Urinary bladder (tissue), 4 donors: ENCODE measurements around the gene ZFPL1. TPM values are rescaled to one million over a fixed set of nuclear protein-coding genes. Genes with fewer than 3 reads are reported as not detected.
A peak's percentile ranks its signal among the peaks of the same experiment; 100 is the strongest.

Source experiments
- DNase-seq: peaks from one replicate; pipeline ENCODE4 v3.0.0-alpha.2; 2015; ENCODE audit errors: extremely low spot score
- H3K27ac ChIP-seq: one replicate; pipeline ENCODE4 v1.5.1; 2013; ENCODE audit warnings: low read depth, mild to moderate bottlenecking, moderate library complexity
- H3K36me3 ChIP-seq: one replicate; pipeline ENCODE4 v1.6.1; 2013; ENCODE audit warnings: mild to moderate bottlenecking, moderate library complexity; ENCODE audit not compliant: insufficient read depth
- H3K4me1 ChIP-seq: one replicate; pipeline ENCODE4 v1.6.1; 2013; ENCODE audit warnings: mild to moderate bottlenecking, moderate library complexity; ENCODE audit not compliant: insufficient read depth
- H3K4me3 ChIP-seq: one replicate; pipeline ENCODE4 v1.5.1; 2013; ENCODE audit warnings: low read depth, low read length
- WGBS: extraction: QIAGEN DNeasy Blood & Tissue Kit; methylation state at CpG from one replicate; pipeline ENCODE4 v1.1.7; 2013; 5-methylcytosine and 5-hydroxymethylcytosine counted together
- polyA plus RNA-seq: library from polyadenylated mRNA; stranded (reverse); fragments of 200-250 nt; gene quantifications from one replicate; pipeline ENCODE4 v1.2.3, GENCODE V29; 2013
- total RNA-seq: library from RNA; depleted of rRNA; stranded (reverse); fragments of >200 nt; gene quantifications from one replicate; pipeline ENCODE4 v1.2.3, GENCODE V29; 2014
- donor health status: healthy with polysubstance abuse.
- donor health status: healthy.

The ZFPL1 gene
- total and polyA plus RNA-seq, 2 donors, result 14.6 to 50.8 TPM

GRCh38 chr11:65066805-65067291 is 17.2 kb upstream of the ZFPL1 start:
- DNase-seq, result no peak
- Histone ChIP-seq H3K4me1 (no peaks in the 10 kb centered on the region), H3K4me3 (no peak overlapping the region), H3K36me3 (no peaks in the 10 kb centered on the region), H3K27ac (no peak overlapping the region)
- 66% methylated on average over 4 of the region's 4 CpGs for WGBS

DNA sequence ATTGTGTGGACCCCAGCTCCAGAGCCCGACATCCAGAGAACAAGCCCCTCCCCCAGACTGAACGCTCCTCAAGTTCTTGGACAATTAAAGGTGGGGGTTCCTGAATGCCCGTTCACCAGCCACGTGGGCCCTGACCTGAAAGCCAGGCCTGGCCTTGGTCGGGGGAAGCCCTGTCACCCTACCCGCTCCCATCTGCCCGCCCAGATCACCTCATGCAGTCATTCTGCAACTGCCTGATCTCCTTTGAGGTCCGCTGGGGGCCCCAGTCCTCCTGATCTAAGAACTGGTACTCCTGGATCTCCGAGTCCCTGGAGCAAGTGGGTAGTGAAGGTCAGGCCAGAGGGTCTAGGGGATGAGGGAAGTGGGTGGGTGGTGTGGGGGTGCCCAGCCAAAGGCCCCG is 16.6 kb upstream of the ZFPL1 start:
- Histone ChIP-seq H3K36me3 (no peaks in the 10 kb centered on the region), H3K4me3 (no peak overlapping the region), H3K4me1 (no peaks in the 10 kb centered on the region), H3K27ac (no peak overlapping the region)
- DNase-seq, result no peak
- 76% methylated on average over 10 of the region's 10 CpGs for WGBS

DNA sequence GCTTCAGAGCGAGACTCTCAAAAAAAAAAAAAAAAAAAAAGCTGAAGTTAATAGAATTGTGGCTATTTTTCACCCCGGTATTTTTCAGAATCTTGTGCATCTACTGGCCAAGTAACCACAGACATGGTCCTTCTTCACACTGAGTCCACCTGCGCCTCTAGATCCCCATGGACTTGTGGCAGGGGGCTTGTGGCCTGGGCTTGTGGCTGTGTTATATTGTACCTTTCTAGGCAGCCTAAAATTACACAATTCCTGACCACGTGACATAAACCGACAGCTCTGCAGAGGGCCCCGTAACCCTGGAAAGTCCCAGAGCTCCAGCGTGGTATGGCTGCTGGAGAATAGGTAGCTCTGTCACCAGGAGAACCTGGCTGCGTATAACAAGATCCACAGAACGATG is 14.8 kb upstream of the ZFPL1 start:
- 65% methylated on average over 9 of the region's 9 CpGs for WGBS
- no peak overlapping the region for H3K4me3 ChIP-seq
- no peaks in the 10 kb centered on the region for H3K36me3 ChIP-seq
- DNase-seq, result no peak
- H3K4me1 ChIP-seq, result no peaks in the 10 kb centered on the region
- no peak overlapping the region for H3K27ac ChIP-seq

GRCh38 chr11:65071907-65072630 is 12.0 kb upstream of the ZFPL1 start:
- Histone ChIP-seq H3K27ac (no peak overlapping the region), H3K4me3 (no peak overlapping the region), H3K4me1 (no peaks in the 10 kb centered on the region), H3K36me3 (no peaks in the 10 kb centered on the region)
- DNase-seq, result no peak
- WGBS, result 66% methylated on average over 4 of the region's 4 CpGs

- WGBS, result 58% methylated on average over 1 of the region's 1 CpG
- no peak for DNase-seq
- Histone ChIP-seq H3K27ac (no peak overlapping the region), H3K4me1 (no peaks in the 10 kb centered on the region), H3K36me3 (no peaks in the 10 kb centered on the region), H3K4me3 (no peak overlapping the region)
These were observed 11.4 kb upstream of the ZFPL1 start for GRCh38 chr11:65072631-65072966.

DNA sequence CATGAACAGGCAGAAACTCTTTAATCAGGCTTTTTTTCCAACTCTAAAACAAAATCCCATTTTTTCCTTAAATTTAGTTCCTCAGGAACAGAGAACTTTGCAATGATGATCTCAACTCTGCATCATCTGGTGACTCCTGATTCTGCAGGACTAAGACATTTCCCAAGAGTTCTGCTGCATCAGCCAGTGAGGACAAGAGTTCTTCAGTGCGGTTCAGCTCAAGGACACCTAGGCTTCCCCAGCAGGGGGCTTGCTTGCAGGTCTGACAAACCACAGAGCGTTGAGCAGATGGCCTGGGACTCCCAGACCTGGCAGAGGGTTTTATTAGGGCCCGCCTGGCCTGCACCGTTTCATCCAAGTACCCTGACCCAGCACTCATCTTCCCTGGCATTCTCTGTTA is 6.6 kb upstream of the ZFPL1 start:
- Histone ChIP-seq H3K4me3 (no peak overlapping the region), H3K4me1 (no peaks in the 10 kb centered on the region), H3K27ac (no peak overlapping the region), H3K36me3 (no peaks in the 10 kb centered on the region)
- 63% methylated on average over 4 of the region's 4 CpGs for WGBS
- no peak for DNase-seq

- Histone ChIP-seq H3K4me3 (no peak overlapping the region), H3K27ac (no peak overlapping the region), H3K4me1 (no peaks in the 10 kb centered on the region), H3K36me3 (no peaks in the 10 kb centered on the region)
- WGBS, result 60% methylated on average over 3 of the region's 3 CpGs
- no peak for DNase-seq
These were observed 5.9 kb upstream of the ZFPL1 start for GRCh38 chr11:65078151-65078550.

DNA sequence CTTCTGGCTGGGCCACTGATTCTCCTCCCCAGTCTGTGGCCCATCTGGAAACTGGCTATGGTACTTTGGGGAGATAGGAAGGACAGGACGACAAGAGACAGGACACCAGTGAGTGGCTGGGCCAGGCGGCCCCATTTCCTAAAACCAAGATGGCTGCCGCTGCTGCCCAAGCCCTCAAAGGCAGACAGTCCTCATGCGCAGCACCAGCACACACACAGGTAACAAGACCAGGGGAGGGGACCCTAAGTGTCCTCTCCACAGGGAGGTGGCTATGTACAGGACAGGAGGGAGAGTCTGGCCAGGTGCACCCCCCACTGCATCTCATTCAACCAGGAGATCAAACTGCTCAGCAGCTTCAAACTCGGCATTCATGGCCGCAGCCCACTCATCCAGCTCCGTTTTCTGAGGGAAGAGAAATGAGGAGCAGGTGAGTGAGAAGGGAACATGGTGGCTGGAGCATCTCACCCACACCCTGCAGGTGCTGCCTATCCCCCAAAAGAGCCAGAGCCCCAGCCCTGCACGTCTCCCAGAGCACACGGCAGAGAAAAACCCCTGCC is 5.2 kb upstream of the ZFPL1 start:
- no peak overlapping the region for H3K27ac ChIP-seq
- H3K4me3 ChIP-seq, result no peak overlapping the region
- WGBS, result 93% methylated on average over 9 of the region's 9 CpGs
- no peaks in the 10 kb centered on the region for H3K4me1 ChIP-seq
- no peaks in the 10 kb centered on the region for H3K36me3 ChIP-seq
- DNase-seq, result no peak

- peak overlapping the region; percentile 53 for H3K27ac ChIP-seq
- no peak for DNase-seq
- H3K4me1 ChIP-seq, result no peaks in the 10 kb centered on the region
- peaks cover 5% of the 10 kb centered on the region for H3K36me3 ChIP-seq
- WGBS, result 5% methylated on average over 13 of the region's 13 CpGs
- H3K4me3 ChIP-seq, result peak overlapping the region; percentile 68
These were observed 738 bp upstream of the ZFPL1 start for GRCh38 chr11:65083134-65083833.

GRCh38 chr11:65084598-65085375 is 765 bp downstream of the ZFPL1 start:
- peaks cover 5% of the 10 kb centered on the region for H3K36me3 ChIP-seq
- H3K4me1 ChIP-seq, result no peaks in the 10 kb centered on the region
- WGBS, result 41% methylated on average over 23 of the region's 23 CpGs
- peak overlapping the region; percentile 68 for H3K4me3 ChIP-seq
- H3K27ac ChIP-seq, result peak overlapping the region; percentile 98
- no peak for DNase-seq

GRCh38 chr11:65085446-65085845 is 1.4 kb downstream of the ZFPL1 start:
- WGBS, result 91% methylated on average over 4 of the region's 4 CpGs
- DNase-seq, result no peak
- Histone ChIP-seq H3K4me1 (no peaks in the 10 kb centered on the region), H3K27ac (no peak overlapping the region), H3K36me3 (peaks cover 5% of the 10 kb centered on the region), H3K4me3 (no peak overlapping the region)

DNA sequence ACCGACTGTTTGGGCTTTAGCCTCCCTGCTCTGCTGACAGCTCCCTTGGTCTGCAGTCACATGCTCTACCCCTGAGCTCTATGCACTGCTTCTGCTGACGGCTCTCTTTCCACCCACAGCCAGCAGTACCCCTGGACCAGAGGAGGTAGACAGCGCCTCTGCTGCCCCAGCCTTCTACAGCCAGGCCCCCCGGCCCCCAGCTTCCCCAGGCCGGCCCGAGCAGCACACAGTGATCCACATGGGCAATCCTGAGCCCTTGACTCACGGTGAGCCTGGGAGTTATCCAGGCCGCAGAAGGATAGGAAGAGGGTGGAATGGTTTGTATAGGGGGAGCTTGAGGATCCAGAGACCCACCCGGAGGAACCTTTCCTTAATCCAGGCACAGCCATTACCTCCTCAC is 2.8 kb downstream of the ZFPL1 start:
- peaks cover 5% of the 10 kb centered on the region for H3K36me3 ChIP-seq
- H3K27ac ChIP-seq, result no peak overlapping the region
- no peak overlapping the region for H3K4me3 ChIP-seq
- H3K4me1 ChIP-seq, result no peaks in the 10 kb centered on the region
- no peak for DNase-seq
- 90% methylated on average over 9 of the region's 9 CpGs for WGBS

GRCh38 chr11:65087216-65087615 is 3.2 kb downstream of the ZFPL1 start:
- Histone ChIP-seq H3K27ac (no peak overlapping the region), H3K36me3 (peaks cover 5% of the 10 kb centered on the region), H3K4me1 (no peaks in the 10 kb centered on the region), H3K4me3 (no peak overlapping the region)
- WGBS, result 90% methylated on average over 11 of the region's 11 CpGs
- DNase-seq, result no peak
